Endothelial cell (in vitro differentiated cells): ENCODE data around the gene PSENEN. TPM values are rescaled to one million over a fixed set of nuclear protein-coding genes. Genes with fewer than 3 reads are reported as not detected.

Experiments used
- DNase-seq: peaks from one replicate; pipeline ENCODE4 v3.0.0; 2021; ENCODE audit warnings: low spot score
- H3K27ac Mint-ChIP-seq: one replicate; pipeline ENCODE4 v1.8.0; 2021; ENCODE audit warnings: mixed read lengths, inconsistent platforms; ENCODE audit not compliant: unreplicated experiment
- H3K27me3 Mint-ChIP-seq: one replicate; pipeline ENCODE4 v1.8.0; 2021; ENCODE audit warnings: mild to moderate bottlenecking, moderate library complexity, mixed read lengths, inconsistent platforms; ENCODE audit not compliant: unreplicated experiment
- H3K36me3 Mint-ChIP-seq: one replicate; pipeline ENCODE4 v1.8.0; 2021; ENCODE audit warnings: mild to moderate bottlenecking, low read depth, mixed read lengths, inconsistent platforms; ENCODE audit not compliant: unreplicated experiment
- H3K4me1 Mint-ChIP-seq: one replicate; pipeline ENCODE4 v1.8.0; 2021; ENCODE audit warnings: mild to moderate bottlenecking, mixed read lengths, inconsistent platforms; ENCODE audit not compliant: unreplicated experiment
- H3K4me3 Mint-ChIP-seq: one replicate; pipeline ENCODE4 v1.8.0; 2021; ENCODE audit warnings: mild to moderate bottlenecking, mixed read lengths, inconsistent platforms; ENCODE audit not compliant: unreplicated experiment
- H3K9me3 Mint-ChIP-seq: one replicate; pipeline ENCODE4 v1.8.0; 2021; ENCODE audit warnings: mixed read lengths, inconsistent platforms; ENCODE audit not compliant: unreplicated experiment
- total RNA-seq: library from RNA; stranded (reverse); fragmentation: NEBNext Ultra II Directional; extraction: Animal tissue kit (Norgen Biotek cat#: 25700); gene quantifications from one replicate; pipeline ENCODE4 v1.2.1, GENCODE V29; 2021; ENCODE audit not compliant: unreplicated experiment
- TF ChIP-seq, protein P1 (sequence below): fragments of 200-600 bp; sonication (generic); IDR thresholded peaks from one replicate; pipeline ENCODE4 v1.5.0; 2021; ENCODE audit warnings: antibody characterized with exemption; ENCODE audit not compliant: unreplicated experiment

PSENEN gene
- total RNA-seq, 1 donor from 2014 or later, result 99.0 TPM

DNA sequence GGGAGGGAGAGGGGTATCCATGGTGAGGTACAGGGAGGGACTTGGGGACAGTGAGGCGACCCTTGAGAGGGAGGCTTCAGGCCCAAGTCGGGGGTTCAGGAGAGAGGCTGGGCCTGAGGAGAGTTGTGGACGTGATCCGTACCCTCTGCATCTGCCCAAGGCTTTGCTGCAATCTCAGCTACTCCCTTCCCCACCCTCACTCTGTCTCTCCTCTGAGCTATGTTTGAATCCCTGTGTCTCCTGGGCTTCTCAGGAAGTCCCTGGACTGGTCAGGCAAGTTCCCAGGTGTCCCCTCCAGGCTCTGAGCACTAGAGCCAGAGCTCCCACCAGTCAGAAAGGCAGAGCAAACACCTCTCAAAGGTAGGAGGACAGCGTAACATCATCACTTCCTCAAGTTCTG is 4.7 kb downstream of the PSENEN start:
- no peak for DNase-seq
- Mint-ChIP-seq H3K9me3 (no peaks in the 10 kb centered on the region), H3K36me3 (peaks cover 14% of the 10 kb centered on the region), H3K27ac (no peak overlapping the region), H3K4me1 (peaks cover 26% of the 10 kb centered on the region), H3K4me3 (no peak overlapping the region), H3K27me3 (peaks cover 18% of the 10 kb centered on the region)
- TF ChIP-seq, protein P1, sequence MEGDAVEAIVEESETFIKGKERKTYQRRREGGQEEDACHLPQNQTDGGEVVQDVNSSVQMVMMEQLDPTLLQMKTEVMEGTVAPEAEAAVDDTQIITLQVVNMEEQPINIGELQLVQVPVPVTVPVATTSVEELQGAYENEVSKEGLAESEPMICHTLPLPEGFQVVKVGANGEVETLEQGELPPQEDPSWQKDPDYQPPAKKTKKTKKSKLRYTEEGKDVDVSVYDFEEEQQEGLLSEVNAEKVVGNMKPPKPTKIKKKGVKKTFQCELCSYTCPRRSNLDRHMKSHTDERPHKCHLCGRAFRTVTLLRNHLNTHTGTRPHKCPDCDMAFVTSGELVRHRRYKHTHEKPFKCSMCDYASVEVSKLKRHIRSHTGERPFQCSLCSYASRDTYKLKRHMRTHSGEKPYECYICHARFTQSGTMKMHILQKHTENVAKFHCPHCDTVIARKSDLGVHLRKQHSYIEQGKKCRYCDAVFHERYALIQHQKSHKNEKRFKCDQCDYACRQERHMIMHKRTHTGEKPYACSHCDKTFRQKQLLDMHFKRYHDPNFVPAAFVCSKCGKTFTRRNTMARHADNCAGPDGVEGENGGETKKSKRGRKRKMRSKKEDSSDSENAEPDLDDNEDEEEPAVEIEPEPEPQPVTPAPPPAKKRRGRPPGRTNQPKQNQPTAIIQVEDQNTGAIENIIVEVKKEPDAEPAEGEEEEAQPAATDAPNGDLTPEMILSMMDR, result no peak

DNA sequence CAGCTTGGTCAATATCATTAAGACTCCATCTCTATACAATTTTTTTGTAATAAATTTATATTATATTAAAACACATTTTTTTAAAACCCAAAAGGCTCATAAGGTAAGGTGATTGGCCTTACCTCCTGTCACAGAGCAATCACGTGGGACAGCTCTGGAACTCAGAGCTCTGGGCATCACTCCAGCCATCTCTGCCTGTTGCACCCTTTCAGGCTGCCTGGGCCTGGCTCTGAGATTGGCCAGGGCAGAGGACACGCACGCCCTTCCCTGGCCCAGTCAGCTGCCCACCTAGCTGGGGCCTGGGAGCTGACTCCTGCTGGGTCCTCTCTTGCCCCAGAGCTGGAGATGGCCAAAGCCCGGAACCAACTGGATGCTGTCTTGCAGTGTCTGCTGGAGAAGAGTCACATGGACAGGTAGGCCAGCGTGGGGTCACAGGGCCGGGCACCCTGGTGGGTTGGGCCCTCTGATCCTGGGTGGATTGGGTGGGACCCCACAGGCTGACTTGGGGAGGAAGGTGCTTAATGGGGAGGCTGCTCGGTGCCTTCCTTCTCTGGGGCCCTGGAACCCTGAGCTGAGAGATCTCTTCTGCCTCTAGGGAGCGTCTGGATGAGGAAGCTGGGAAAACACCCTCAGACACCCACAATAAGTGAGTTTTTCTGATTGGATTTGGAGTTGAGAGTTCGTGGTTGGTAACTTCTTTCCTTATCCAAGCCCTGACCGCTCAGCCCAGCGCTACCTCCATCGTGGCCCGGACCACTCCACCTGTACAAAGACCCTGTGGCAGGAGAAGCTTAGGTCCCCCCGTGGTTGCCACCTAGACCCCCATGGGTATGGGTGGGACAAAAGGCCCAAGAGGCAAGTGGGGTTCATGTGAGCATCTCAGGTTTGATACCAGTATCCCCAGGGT is 6.6 kb downstream of the PSENEN start:
- peaks cover 11% of the 10 kb centered on the region for H3K36me3 Mint-ChIP-seq
- DNase-seq, result no peak
- TF ChIP-seq, protein P1, result no peak
- H3K27me3 Mint-ChIP-seq, result peaks cover 23% of the 10 kb centered on the region
- no peaks in the 10 kb centered on the region for H3K9me3 Mint-ChIP-seq
- peaks cover 24% of the 10 kb centered on the region for H3K4me1 Mint-ChIP-seq
- no peak overlapping the region for H3K4me3 Mint-ChIP-seq
- no peak overlapping the region for H3K27ac Mint-ChIP-seq

DNA sequence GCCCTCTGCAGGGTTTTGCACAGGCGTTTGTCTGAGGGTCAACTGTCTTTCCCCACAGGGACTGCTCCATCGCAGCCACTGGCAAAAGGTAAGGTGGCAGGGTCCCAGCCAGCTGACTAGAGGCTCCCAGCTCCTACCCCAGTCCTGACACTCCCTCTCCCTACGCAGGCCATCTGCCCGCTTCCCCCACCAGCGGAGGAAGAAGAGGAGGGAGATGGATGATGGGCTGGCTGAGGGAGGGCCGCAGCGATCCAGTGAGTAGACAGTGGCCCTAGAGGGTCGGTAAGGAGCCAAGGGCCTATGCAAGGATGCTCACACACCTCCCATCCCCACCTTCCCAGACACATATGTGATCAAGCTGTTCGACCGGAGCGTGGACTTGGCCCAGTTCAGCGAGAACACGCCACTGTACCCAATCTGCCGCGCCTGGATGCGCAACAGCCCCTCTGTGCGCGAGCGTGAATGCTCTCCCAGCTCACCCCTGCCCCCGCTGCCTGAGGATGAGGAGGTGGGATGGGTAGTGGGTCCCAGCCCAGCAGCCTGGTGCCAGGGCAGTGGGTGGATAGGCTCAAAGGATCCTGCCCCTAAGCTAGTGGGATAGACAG is 7.4 kb downstream of the PSENEN start:
- H3K36me3 Mint-ChIP-seq, result peaks cover 8% of the 10 kb centered on the region
- H3K4me3 Mint-ChIP-seq, result no peak overlapping the region
- H3K9me3 Mint-ChIP-seq, result no peaks in the 10 kb centered on the region
- no peak overlapping the region for H3K27ac Mint-ChIP-seq
- DNase-seq, result no peak
- TF ChIP-seq, protein P1, result no peak
- H3K4me1 Mint-ChIP-seq, result peaks cover 21% of the 10 kb centered on the region
- H3K27me3 Mint-ChIP-seq, result peaks cover 20% of the 10 kb centered on the region

DNA sequence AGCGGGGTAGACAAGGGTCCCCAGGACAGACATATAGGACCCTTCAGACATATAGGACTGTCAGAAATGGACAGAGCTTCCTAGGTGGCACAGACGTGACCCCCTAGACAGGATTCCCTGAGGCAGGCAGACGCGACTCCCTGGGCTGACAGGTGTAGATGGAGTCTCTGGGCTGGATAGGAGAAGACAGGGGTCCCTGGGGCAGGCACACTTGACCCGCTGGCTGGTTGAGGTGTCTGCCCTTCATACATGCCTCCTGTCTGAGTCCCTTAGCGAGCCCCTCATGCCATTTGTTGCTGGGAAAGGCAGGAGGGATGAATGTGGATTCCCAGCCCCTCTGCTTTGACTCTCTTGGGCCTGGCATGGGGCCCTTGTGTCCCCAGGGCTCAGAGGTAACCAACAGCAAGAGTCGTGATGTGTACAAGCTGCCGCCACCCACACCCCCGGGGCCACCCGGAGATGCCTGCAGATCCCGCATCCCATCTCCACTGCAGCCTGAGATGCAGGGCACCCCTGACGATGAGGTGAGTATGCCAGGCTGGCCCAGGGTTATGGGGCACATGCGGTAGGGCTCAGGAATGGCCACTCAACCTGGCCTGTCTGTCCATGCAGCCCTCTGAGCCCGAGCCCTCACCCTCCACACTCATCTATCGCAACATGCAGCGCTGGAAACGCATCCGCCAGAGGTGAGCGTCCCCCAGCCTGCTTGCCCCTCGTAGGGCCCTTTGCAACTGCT is 8.4 kb downstream of the PSENEN start:
- Mint-ChIP-seq H3K9me3 (no peaks in the 10 kb centered on the region), H3K4me1 (peaks cover 21% of the 10 kb centered on the region), H3K4me3 (peak overlapping the region; percentile 15), H3K27me3 (peaks cover 23% of the 10 kb centered on the region), H3K36me3 (peaks cover 8% of the 10 kb centered on the region), H3K27ac (no peak overlapping the region)
- DNase-seq, result no peak
- TF ChIP-seq, protein P1, result no peak
